Fibroblast of villous mesenchyme (primary cell): ENCODE results near the gene PHF19. TPM values are rescaled to one million over a fixed set of nuclear protein-coding genes. Genes with fewer than 3 reads are reported as not detected.

Experiments
- DNase-seq: peaks from one replicate; pipeline ENCODE4 v3.0.0-alpha.2; 2010; ENCODE audit warnings: low read depth
- H3K4me3 ChIP-seq: 2 replicates; pipeline ENCODE4 v1.5.1; 2011; ENCODE audit warnings: low read depth, mild to moderate bottlenecking, low read length
- CTCF ChIP-seq: IDR thresholded peaks from 2 replicates; pipeline ENCODE4 v1.5.1; 2012; ENCODE audit warnings: low read depth, mild to moderate bottlenecking, low read length; ENCODE audit not compliant: insufficient read depth
- total RNA-seq: library from RNA; depleted of rRNA; stranded (reverse); fragments of >200 nt; gene quantifications from 2 replicates; pipeline ENCODE4 v1.2.3, GENCODE V29; 2012

Gene PHF19
- total RNA-seq, 1 donor, result 35.8 TPM

DNA sequence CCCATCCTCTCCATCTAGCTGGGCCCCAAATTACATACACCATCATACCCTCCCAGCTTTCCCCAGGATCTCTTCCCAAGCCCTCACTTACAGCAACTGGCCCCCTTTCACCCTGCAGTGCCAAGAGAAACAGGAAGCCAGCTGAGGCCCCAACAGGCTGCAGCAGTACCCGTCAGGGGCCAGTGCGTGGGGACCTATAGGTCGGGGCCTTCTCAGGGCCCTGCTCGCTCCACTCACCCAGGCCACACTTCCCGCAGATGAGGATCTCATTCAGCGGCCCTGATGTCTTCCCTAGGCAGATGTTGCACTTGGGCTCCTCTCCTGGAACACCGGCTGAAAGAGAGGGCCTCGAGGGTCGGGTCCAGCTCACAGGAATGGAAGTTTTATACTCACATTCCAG, 6.8 kb downstream of the PHF19 start:
- TF ChIP-seq CTCF, result no peak
- H3K4me3 ChIP-seq, result no peak overlapping the region
- DNase-seq, result no peak

DNA sequence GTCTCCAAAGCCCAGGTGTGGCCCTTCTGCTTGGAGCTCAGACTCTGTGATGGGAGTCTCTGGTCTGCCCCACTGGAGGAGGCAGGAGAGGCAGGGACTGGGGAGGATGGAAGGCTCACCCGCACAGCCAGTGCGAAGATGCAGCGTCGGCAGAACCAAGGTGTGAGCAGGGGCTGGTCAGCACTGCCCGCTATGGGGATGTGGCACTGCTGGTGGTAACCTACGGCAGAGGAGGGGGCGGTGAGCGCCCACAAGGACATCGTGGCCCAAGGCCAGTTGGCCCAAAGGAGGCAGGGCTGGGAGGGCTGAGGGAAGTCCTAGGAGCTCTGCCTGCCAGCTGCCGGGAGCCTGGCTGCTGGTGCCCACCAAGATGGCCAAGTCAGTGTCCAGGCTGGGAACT, 7.3 kb downstream of the PHF19 start:
- no peak for TF ChIP-seq CTCF
- no peak for DNase-seq
- no peak overlapping the region for H3K4me3 ChIP-seq

- no peak for DNase-seq
- peak overlapping the region; percentile 61 for H3K4me3 ChIP-seq
- TF ChIP-seq CTCF, result no peak
Observed at GRCh38 chr9:120869360-120869687, 7.7 kb downstream of the PHF19 start.

GRCh38 chr9:120868676-120869359, 8.2 kb downstream of the PHF19 start:
- peak overlapping the region; percentile 61 for H3K4me3 ChIP-seq
- peak; percentile 96 for DNase-seq
- TF ChIP-seq CTCF, result peak; percentile 46

DNA sequence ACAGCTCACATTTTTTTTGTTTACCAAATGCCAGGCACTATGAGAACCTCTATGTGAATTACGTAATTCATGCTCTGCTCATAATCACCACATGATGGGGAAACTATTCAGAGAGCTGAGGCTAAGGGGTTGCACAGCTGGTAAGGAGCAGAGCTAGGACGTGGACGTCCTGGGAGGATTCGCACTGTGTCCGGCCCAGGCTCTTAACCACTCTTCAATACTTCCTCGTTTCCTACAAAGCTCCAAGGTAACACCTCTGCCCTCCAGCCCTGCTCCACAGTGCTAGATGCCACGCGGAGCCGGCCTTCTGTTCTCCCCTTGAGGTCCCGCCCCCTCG, 8.7 kb downstream of the PHF19 start:
- peak overlapping the region; percentile 46 for H3K4me3 ChIP-seq
- peak; percentile 2 for TF ChIP-seq CTCF
- DNase-seq, result peak; percentile 93

- H3K4me3 ChIP-seq, result peak overlapping the region; percentile 46
- no peak for TF ChIP-seq CTCF
- DNase-seq, result no peak
Observed at GRCh38 chr9:120867676-120868338, 9.2 kb downstream of the PHF19 start.

GRCh38 chr9:120866651-120867050, 10.3 kb downstream of the PHF19 start:
- DNase-seq, result no peak

More at GRCh38 chr9:120866651-120867050, 10.3 kb downstream of the PHF19 start:
- no peak for TF ChIP-seq CTCF
- H3K4me3 ChIP-seq, result no peak overlapping the region
